ENCODE measurements around the gene CMTM6. TPM values are rescaled to one million over a fixed set of nuclear protein-coding genes. Genes with fewer than 3 reads are reported as not detected.

The CMTM6 gene
- polyA plus RNA-seq, 1 experiment: 22.8 TPM

GRCh38 chr3:32544894-32545293 is 42.2 kb upstream of the CMTM6 start:
- Histone ChIP-seq H3K36me3 (ENCODE audit: control insufficient read depth, insufficient read depth, low read length) (no peaks in the 10 kb centered on the region), H3K4me3 (ENCODE audit: low read depth, low read length) (no peak overlapping the region), H3K27me3 (ENCODE audit: control insufficient read depth, insufficient read depth, low read length) (no peaks in the 10 kb centered on the region)
- TF ChIP-seq CTCF (IDR thresholded peaks at IDR 0.05; ENCODE audit: insufficient read depth, low read depth, low read length): no peak
- DNase-seq (ENCODE audit: low read depth): no peak
- ChIA-PET POLR2A (no interaction called here), CTCF (interaction anchor here (0.8 to 1.2 kb wide), 2 partner anchors 10 to 149 kb away, joined by 3 read pairs; no protein-coding TSS in a partner anchor)

GRCh38 chr3:32542807-32543206 is 40.2 kb upstream of the CMTM6 start:
- Histone ChIP-seq H3K4me3 (ENCODE audit: low read depth, low read length) (no peak overlapping the region), H3K36me3 (ENCODE audit: control insufficient read depth, insufficient read depth, low read length) (no peaks in the 10 kb centered on the region), H3K27me3 (ENCODE audit: control insufficient read depth, insufficient read depth, low read length) (no peaks in the 10 kb centered on the region)
- ChIA-PET POLR2A (no interaction called here), CTCF (interaction anchor here (0.7 kb wide), 1 partner anchor 526 kb away, joined by 3 read pairs; no protein-coding TSS in a partner anchor)
- DNase-seq (ENCODE audit: low read depth): no peak
- TF ChIP-seq CTCF (IDR thresholded peaks at IDR 0.05; ENCODE audit: insufficient read depth, low read depth, low read length): no peak

- no peak for DNase-seq (ENCODE audit: low read depth)
- no peak for TF ChIP-seq CTCF (IDR thresholded peaks at IDR 0.05; ENCODE audit: insufficient read depth, low read depth, low read length)
- Histone ChIP-seq H3K4me3 (ENCODE audit: low read depth, low read length) (no peak overlapping the region), H3K36me3 (ENCODE audit: control insufficient read depth, insufficient read depth, low read length) (peaks cover 1% of the 10 kb centered on the region; the same call in 1 of the 2 replicates), H3K27me3 (ENCODE audit: control insufficient read depth, insufficient read depth, low read length) (no peaks in the 10 kb centered on the region)
- ChIA-PET POLR2A (no interaction called here), CTCF (no interaction called here)
These were observed 38.2 kb upstream of the CMTM6 start for GRCh38 chr3:32540899-32541298.

- Histone ChIP-seq H3K27me3 (ENCODE audit: control insufficient read depth, insufficient read depth, low read length) (no peaks in the 10 kb centered on the region), H3K4me3 (ENCODE audit: low read depth, low read length) (no peak overlapping the region), H3K36me3 (ENCODE audit: control insufficient read depth, insufficient read depth, low read length) (peaks cover 3% of the 10 kb centered on the region)
- no peak for TF ChIP-seq CTCF (IDR thresholded peaks at IDR 0.05; ENCODE audit: insufficient read depth, low read depth, low read length)
- ChIA-PET CTCF (no interaction called here), POLR2A (no interaction called here)
- DNase-seq (ENCODE audit: low read depth): no peak
These were observed 29.8 kb upstream of the CMTM6 start for GRCh38 chr3:32532434-32532833.

- ChIA-PET POLR2A (no interaction called here), CTCF (interaction anchor here (1.4 to 1.7 kb wide), 4 partner anchors 20 to 134 kb away, joined by 3 read pairs; no protein-coding TSS in a partner anchor)
These were observed 28.5 kb upstream of the CMTM6 start for GRCh38 chr3:32531010-32531647.

More at GRCh38 chr3:32531010-32531647, 28.5 kb upstream of the CMTM6 start:
- TF ChIP-seq CTCF (IDR thresholded peaks at IDR 0.05; ENCODE audit: insufficient read depth, low read depth, low read length): no peak
- Histone ChIP-seq H3K36me3 (ENCODE audit: control insufficient read depth, insufficient read depth, low read length) (peaks cover 2% of the 10 kb centered on the region), H3K27me3 (ENCODE audit: control insufficient read depth, insufficient read depth, low read length) (no peaks in the 10 kb centered on the region), H3K4me3 (ENCODE audit: low read depth, low read length) (no peak overlapping the region)
- no peak for DNase-seq (ENCODE audit: low read depth)
